HepG2 (cell line): ENCODE results near the gene MAPK8. TPM values are rescaled to one million over a fixed set of nuclear protein-coding genes. Genes with fewer than 3 reads are reported as not detected.

Source experiments
- PHB2 ChIP-seq: fragments of 450-650 bp; IDR thresholded peaks from 2 replicates; pipeline ENCODE4 v1.6.1; 2018; ENCODE audit not compliant: partially characterized antibody
- PRDM10 ChIP-seq: sonication (generic); formaldehyde crosslinking; IDR thresholded peaks from 2 replicates; pipeline ENCODE4 v1.4.0; 2020; ENCODE audit warnings: low read depth, missing genetic modification reagents
- RERE ChIP-seq: IDR thresholded peaks from 2 replicates; pipeline ENCODE4 v1.6.1; 2016; ENCODE audit warnings: low read depth, missing genetic modification reagents, missing compliant biosample characterization
- polyA plus RNA-seq, 8 experiments: library from polyadenylated mRNA; depleted of rRNA in 3 of 8; stranded (reverse) in 7 of 8; unstranded in 1 of 8; fragments of >200 nt; fragmentation: Illumina TruSeq in 4 of 8; extraction: Trizol in 4 of 8; gene quantifications; 2 replicates each; pipeline versions ENCODE4 v1.2.1 to v1.2.3, GENCODE V29; 2011 to 2016; ENCODE audit warnings: low read depth in 4 of 8, missing spikeins in 1 of 8, mixed read lengths in 1 of 8; ENCODE audit not compliant: insufficient read depth in 1 of 8
- total RNA-seq, 5 experiments: library from RNA; depleted of rRNA; stranded (reverse); fragments of >200 nt; fragmentation: Illumina TruSeq; extraction: Trizol; gene quantifications; 2 replicates each; pipeline ENCODE4 v1.2.3, GENCODE V29; 2016; ENCODE audit warnings: low read depth in 1 of 5

MAPK8 gene
- total and polyA plus RNA-seq, 2 of the 13 experiments (the other 11 are each of a cell fraction or from before 2014, with no cell fraction given): 41.6 to 47.3 TPM

DNA sequence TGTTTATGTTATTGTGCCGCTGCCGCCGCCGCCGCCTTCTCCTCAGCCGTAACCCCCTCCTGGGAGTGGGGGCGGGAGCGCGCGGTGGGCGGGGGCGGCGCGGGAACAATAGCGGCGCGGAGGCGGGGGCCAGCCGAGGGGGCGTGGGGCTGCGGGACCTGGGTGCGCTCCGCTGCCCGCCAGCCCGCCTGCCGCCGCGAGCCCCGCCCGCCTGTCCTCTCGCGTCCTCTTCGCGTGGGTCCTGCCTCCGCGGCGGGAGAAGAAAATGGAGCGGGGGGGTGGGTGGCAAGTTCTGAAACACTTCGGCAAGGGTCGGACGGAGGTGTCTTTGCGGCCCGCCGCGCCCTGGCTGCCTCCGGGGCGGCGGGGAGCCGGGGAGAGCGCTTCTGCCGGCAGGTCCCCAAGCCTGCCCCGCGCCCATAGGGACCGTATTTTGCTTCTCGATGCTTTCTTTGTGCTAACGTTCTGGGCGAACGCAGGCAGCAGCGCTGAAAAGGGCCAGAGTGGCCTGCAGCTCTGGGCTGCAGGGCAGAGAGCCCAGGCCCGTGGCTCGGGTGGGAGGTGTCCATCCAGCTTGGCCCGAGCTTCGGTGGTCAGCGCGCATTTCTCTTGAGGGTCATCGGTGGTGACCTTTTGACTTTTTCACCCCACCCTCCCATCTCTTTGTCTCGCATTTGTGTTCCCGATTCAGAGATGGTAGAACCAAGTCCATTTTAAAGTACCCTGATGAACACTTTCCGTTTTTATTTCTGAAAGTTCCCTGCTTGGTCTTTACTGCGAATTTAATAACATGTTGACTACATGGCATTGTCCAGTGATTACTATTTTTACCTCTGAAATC lies 613 bp downstream of the MAPK8 start (continued):
- TF ChIP-seq PRDM10 (CRISPR knock-in tag): no peak
- no peak for TF ChIP-seq RERE
- TF ChIP-seq PHB2: no peak
